ENCODE data around the gene NT5DC3.

Gene NT5DC3

DNA sequence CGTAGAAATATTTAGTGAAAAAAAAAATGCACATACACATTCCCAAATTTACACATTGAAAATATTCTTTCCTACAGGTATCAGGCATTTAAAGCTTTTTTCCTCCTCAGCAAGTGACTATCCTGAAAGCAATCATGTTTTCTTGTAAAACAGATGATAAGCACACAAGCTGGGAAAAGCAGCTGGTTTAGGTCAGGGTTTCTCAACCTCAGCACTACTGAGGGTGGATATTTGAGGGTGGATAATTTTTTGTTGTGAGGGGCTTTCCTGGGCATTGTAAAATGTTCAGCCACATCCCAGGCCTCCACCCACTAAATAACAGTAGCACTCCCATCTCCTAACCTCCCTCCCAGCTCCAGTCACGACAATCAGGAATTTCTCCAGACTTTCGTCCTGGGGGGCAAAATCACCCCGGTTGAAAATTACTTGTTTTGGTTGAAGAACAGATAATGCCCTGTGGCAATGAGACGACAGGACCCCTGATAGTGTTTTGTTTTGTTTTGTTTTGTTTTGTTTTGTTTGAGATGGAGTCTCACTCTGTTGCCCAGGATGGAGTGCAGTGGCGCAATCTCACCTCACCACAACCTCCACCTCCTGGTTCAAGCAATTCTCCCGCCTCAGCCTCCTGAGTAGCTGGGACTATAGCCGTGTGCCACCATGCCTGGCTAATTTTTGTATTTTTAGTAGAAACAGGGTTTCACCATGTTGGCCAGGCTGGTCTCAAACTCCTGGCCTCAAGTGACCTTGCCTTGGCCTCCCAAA is 15.0 kb upstream of the NT5DC3 start:
- no peak overlapping the region for H3K4me3 ChIP-seq (ENCODE audit: low read depth, low read length)
- TF ChIP-seq, protein P1, sequence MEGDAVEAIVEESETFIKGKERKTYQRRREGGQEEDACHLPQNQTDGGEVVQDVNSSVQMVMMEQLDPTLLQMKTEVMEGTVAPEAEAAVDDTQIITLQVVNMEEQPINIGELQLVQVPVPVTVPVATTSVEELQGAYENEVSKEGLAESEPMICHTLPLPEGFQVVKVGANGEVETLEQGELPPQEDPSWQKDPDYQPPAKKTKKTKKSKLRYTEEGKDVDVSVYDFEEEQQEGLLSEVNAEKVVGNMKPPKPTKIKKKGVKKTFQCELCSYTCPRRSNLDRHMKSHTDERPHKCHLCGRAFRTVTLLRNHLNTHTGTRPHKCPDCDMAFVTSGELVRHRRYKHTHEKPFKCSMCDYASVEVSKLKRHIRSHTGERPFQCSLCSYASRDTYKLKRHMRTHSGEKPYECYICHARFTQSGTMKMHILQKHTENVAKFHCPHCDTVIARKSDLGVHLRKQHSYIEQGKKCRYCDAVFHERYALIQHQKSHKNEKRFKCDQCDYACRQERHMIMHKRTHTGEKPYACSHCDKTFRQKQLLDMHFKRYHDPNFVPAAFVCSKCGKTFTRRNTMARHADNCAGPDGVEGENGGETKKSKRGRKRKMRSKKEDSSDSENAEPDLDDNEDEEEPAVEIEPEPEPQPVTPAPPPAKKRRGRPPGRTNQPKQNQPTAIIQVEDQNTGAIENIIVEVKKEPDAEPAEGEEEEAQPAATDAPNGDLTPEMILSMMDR (IDR thresholded peaks at IDR 0.05; ENCODE audit: borderline replicate concordance, insufficient read depth, low read depth, low read length): no peak

DNA sequence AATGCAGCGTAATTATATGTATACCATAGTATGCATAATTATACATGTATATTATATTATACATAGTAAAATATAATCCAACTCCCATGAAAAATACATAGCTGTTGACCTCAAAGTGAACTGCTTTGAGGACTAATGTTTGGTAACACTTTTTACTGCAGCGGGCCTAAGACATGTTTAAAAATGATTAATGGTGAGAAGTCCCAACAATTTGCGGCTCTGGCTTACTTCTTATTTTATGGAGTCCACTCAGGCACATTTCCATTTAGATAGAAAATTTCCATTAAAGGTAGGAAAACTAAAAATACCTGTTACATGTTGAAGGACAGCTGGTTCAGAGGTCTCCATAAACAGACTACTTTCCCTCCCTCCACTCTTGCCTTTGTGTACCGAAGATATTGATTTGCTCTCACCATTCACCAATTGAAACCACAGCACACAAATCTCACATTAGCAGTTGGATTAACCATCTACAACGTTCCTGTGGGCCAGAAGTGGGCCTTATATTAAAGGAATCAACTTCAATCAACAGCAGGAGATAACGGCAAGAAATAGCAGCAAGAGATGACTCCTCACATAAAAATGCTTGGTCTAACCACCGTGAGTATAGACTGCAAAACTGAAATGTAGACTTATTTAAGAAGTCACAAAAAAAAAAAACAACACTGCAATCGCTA is 14.1 kb upstream of the NT5DC3 start:
- TF ChIP-seq, protein P1 (IDR thresholded peaks at IDR 0.05; ENCODE audit: borderline replicate concordance, insufficient read depth, low read depth, low read length): no peak
- H3K4me3 ChIP-seq (ENCODE audit: low read depth, low read length): no peak overlapping the region

DNA sequence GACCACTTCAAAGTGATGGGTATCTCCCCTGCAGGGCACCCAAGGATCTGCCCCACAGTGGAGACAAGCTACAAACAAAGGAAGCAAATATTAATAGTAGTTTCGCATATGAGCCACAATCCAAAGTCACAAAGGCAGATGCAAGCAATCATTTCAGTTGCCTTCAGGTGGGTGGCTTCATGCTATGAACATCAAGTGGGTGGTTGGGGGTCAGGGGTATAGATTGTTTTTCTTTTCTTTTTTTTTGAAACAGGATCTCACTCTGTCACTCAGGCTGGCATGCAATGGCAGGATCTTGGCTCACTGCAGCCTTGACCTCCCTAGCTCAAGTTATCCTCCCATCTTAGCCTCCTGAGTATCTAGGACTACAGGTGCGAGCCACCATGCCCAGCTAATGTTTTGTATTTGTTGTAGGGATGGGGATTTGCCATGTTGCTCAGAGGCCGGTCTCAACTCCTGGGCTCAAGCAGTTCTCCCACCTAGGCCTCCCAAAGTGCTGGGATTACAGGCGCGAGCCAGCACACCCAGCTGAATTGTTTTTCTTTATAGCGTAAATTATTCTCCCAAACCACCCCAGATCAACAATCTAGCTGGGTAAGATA is 13.4 kb upstream of the NT5DC3 start:
- TF ChIP-seq, protein P1 (IDR thresholded peaks at IDR 0.05; ENCODE audit: borderline replicate concordance, insufficient read depth, low read depth, low read length): no peak
- H3K4me3 ChIP-seq (ENCODE audit: low read depth, low read length): no peak overlapping the region

DNA sequence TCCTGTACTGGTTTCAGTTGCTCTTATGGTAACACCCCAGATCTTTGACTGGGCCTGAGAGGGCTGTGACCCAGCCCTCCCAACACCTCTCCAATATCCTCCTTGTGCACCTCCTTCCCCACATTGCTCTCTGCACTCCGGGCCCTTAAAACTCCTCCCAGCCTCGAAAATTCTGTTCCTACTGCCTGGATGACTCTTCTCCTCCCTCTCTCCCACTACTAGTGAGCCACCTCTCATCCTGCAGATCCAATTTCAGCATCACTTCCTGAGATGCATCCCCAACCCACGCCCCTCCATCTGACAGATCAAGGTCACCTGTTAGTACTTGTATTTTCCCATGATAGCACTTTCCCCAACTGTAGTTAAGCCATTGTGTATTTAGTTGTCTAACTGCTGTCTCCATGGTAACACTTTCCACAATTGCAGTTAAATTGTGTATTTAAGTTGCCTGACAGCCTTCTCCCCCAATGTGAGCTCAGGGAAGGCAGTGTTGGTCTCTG is 11.5 kb upstream of the NT5DC3 start:
- TF ChIP-seq, protein P1 (IDR thresholded peaks at IDR 0.05; ENCODE audit: borderline replicate concordance, insufficient read depth, low read depth, low read length): no peak

DNA sequence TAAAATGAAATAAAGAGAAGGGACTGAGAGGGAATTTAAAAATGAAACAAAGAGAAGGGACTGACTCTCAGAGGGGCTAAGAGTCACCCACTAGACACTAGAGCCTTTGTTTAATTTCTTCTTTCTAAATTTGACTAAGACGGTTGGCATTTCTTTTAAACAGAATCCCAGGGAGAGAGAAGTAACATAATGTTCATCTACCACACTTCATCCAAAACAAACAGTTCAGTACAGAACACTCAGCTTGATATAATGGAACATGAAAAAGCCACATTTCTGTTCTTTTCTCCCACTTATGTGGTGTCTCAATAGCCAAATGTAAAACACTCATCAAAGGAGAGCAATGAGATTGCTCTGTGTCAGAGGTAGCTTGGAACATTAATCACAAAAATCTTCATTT is 10.1 kb upstream of the NT5DC3 start:
- TF ChIP-seq, protein P1 (IDR thresholded peaks at IDR 0.05; ENCODE audit: borderline replicate concordance, insufficient read depth, low read depth, low read length): no peak

More for the DNA sequence above, 11.5 kb upstream of the NT5DC3 start:
- no peak overlapping the region for H3K4me3 ChIP-seq (ENCODE audit: low read depth, low read length)

DNA sequence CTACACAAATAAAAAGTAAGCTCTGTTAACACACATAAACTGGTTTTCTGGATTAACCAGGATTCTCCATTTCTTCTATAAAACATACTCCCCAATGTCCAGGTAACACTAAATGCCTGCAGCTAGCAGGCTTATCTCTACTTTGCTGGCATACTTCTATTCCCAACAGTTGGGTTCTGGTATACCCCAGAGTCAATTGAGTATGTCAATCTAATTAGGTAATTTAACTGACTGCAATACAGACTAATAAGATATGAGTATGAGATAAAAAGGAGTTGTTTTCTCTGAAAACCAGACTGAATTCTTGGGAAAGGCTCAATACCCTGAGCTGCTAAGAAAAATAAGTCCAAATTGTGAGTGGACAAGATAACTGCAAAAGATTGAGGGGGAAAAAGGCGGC is 9.4 kb upstream of the NT5DC3 start:
- TF ChIP-seq, protein P1 (IDR thresholded peaks at IDR 0.05; ENCODE audit: borderline replicate concordance, insufficient read depth, low read depth, low read length): no peak
- no peak overlapping the region for H3K4me3 ChIP-seq (ENCODE audit: low read depth, low read length)

More for the DNA sequence above, 10.1 kb upstream of the NT5DC3 start:
- H3K4me3 ChIP-seq (ENCODE audit: low read depth, low read length): no peak overlapping the region

Data from GM12875 (cell line).